ENCODE measurements around the gene DAAM2. TPM values are rescaled to one million over a fixed set of nuclear protein-coding genes. Genes with fewer than 3 reads are reported as not detected.

The DAAM2 gene
- total and polyA plus RNA-seq, 4 experiments from 2014 or later = not detected

DNA sequence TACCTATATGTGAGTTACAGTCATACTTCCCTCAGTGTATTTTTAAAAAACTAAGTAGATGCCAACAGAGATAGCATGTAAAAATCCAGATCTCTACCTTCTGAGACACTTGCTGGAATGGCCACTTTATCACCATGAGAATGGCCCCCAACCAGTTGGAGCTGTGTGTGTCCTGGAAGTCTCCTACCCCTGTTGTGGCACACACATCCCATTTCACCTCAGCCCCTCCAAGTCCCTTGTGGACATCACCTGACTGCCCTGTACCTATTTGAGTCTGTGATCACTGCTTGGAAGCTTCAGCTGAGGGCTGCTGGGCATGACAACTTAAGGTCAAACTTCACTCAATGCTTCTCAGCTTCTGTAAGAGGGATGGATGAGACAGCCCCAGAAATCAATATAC lies 118.0 kb downstream of the DAAM2 start:
- H3K4me3 Mint-ChIP-seq = no peak overlapping the region
- DNase-seq = no peak
- Histone ChIP-seq H3K9me3 (ENCODE audit: control insufficient read depth in 1 of 2, low read length in 2 of 2) (no peaks in the 10 kb centered on the region), H3K4me1 (ENCODE audit: insufficient read depth, low read length) (no peaks in the 10 kb centered on the region), H3K36me3 (ENCODE audit: insufficient read depth, low read length) (no peaks in the 10 kb centered on the region), H3K27ac (ENCODE audit: low read depth, low read length) (no peak overlapping the region), H3K4me3 (ENCODE audit: low read length in 2 of 2) (no peak overlapping the region), H3K27me3 (ENCODE audit: insufficient read depth, low read length) (no peaks in the 10 kb centered on the region)
- intact Hi-C loops (cut with micrococcal nuclease) = no loop called here
- H3K27me3 Mint-ChIP-seq = peaks cover 0 to 1% of the 10 kb centered on the region in 2 donors
- H3K27ac Mint-ChIP-seq = no peak overlapping the region
- ChIA-PET CTCF (ENCODE audit: partially characterized antibody) (no interaction called here), POLR2A (ENCODE audit: partially characterized antibody) (no interaction called here)
- H3K9me3 Mint-ChIP-seq = peaks cover 0 to 3% (median 0%) of the 10 kb centered on the region in 8 donors
- no peaks in the 10 kb centered on the region for H3K36me3 Mint-ChIP-seq
- no peaks in the 10 kb centered on the region for H3K4me1 Mint-ChIP-seq

DNA sequence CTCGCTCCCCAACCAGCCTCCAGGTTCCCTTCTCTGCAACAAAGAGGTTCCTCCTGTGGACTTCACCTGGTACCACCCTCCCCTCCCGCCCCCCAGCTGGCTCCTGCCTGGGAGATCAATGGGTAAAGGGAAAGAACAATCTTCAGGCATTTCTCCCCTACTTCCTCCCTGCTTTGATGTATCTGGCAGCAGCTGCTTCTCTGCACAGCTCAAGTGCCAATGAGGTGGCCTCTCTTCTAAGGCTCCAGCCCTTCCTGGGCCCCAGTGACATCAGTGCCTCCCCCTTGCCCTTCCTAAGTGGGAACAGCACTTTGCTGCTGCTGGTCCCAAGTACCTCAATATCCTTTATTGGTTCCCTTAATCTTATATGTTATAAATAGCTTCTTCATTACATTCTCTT lies 118.6 kb downstream of the DAAM2 start:
- Mint-ChIP-seq H3K27me3 (peaks cover 0 to 1% of the 10 kb centered on the region in 2 donors), H3K36me3 (no peaks in the 10 kb centered on the region), H3K9me3 (peaks cover 0 to 3% (median 0%) of the 10 kb centered on the region in 8 donors), H3K27ac (no peak overlapping the region), H3K4me1 (no peaks in the 10 kb centered on the region), H3K4me3 (no peak overlapping the region)
- POLR2A ChIA-PET (ENCODE audit: partially characterized antibody) = no interaction called here
- CTCF ChIA-PET (ENCODE audit: partially characterized antibody) = no interaction called here
- Histone ChIP-seq H3K4me3 (ENCODE audit: low read length in 2 of 2) (no peak overlapping the region), H3K27ac (ENCODE audit: low read depth, low read length) (no peak overlapping the region), H3K27me3 (ENCODE audit: insufficient read depth, low read length) (no peaks in the 10 kb centered on the region), H3K36me3 (ENCODE audit: insufficient read depth, low read length) (no peaks in the 10 kb centered on the region), H3K4me1 (ENCODE audit: insufficient read depth, low read length) (no peaks in the 10 kb centered on the region), H3K9me3 (ENCODE audit: control insufficient read depth in 1 of 2, low read length in 2 of 2) (no peaks in the 10 kb centered on the region)
- intact Hi-C loops (cut with micrococcal nuclease) = no loop called here
- no peak for DNase-seq

DNA sequence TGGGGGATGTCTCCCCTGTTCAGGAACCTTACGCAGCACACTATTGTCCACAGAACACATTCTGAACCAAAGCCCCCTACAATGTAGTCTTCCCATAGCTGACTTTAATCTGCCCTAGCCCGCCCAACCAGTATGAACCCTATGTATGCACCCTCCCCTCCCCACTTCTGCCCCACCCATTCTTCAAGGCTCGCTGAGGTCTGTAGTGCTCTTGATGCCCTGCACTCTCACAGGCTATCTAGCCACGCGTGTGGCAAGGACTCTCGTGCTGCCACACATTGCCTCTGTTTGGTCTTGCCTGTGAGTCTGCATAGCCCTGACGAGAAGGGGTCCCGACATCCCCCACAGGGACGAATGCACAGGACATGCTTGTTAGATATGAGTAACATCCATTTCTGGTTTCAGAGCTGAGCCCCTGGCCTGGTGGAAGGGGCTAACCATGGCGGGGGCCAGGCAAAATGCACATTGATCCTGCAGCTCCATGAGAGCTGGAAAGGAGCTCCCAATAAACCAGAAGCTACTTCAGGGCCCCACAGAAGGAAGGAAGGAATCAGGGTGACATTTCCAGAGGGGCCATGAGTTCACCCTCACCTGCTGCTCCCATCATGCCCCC lies 119.4 kb downstream of the DAAM2 start:
- peaks cover 0 to 1% of the 10 kb centered on the region in 2 donors for H3K27me3 Mint-ChIP-seq
- no peaks in the 10 kb centered on the region for H3K4me1 Mint-ChIP-seq
- H3K4me3 Mint-ChIP-seq = no peak overlapping the region
- ChIA-PET CTCF (ENCODE audit: partially characterized antibody) (no interaction called here), POLR2A (ENCODE audit: partially characterized antibody) (no interaction called here)
- DNase-seq = no peak
- intact Hi-C loops (cut with micrococcal nuclease) = no loop called here
- H3K36me3 Mint-ChIP-seq = no peaks in the 10 kb centered on the region
- H3K9me3 ChIP-seq (ENCODE audit: control insufficient read depth in 1 of 2, low read length in 2 of 2) = no peaks in the 10 kb centered on the region
- H3K27me3 ChIP-seq (ENCODE audit: insufficient read depth, low read length) = no peaks in the 10 kb centered on the region
- no peaks in the 10 kb centered on the region for H3K4me1 ChIP-seq (ENCODE audit: insufficient read depth, low read length)
- H3K36me3 ChIP-seq (ENCODE audit: insufficient read depth, low read length) = no peaks in the 10 kb centered on the region
- H3K27ac ChIP-seq (ENCODE audit: low read depth, low read length) = no peak overlapping the region
- no peak overlapping the region for H3K27ac Mint-ChIP-seq
- H3K4me3 ChIP-seq (ENCODE audit: low read length in 2 of 2) = no peak overlapping the region
- peaks cover 0 to 3% (median 0%) of the 10 kb centered on the region in 8 donors for H3K9me3 Mint-ChIP-seq

DNA sequence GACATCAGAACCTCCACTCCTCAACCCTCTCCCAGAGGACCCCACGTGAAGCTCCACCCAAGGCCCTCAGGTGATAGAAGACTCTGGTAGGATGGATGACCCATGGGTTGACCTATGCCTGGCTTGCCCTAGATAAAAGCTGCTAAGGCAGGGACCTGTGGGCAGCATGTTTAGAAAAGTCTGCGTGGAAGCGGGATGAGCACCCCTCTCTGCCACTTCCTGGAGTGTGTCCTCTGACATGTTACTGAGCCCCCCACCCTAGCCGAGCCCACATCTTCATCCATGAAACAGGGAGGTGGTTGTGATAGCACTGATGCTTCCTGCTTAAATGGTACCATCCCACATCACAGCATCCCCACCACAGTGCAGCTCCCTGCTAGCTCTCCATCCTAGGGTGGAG lies 120.3 kb downstream of the DAAM2 start:
- Mint-ChIP-seq H3K4me1 (no peaks in the 10 kb centered on the region), H3K36me3 (no peaks in the 10 kb centered on the region), H3K4me3 (no peak overlapping the region), H3K9me3 (peaks cover 0 to 3% (median 0%) of the 10 kb centered on the region in 8 donors), H3K27me3 (peaks cover 0 to 1% of the 10 kb centered on the region in 2 donors), H3K27ac (no peak overlapping the region)
- DNase-seq = no peak
- Histone ChIP-seq H3K27ac (ENCODE audit: low read depth, low read length) (no peak overlapping the region), H3K9me3 (ENCODE audit: control insufficient read depth in 1 of 2, low read length in 2 of 2) (no peaks in the 10 kb centered on the region), H3K4me1 (ENCODE audit: insufficient read depth, low read length) (no peaks in the 10 kb centered on the region), H3K4me3 (ENCODE audit: low read length in 2 of 2) (no peak overlapping the region), H3K36me3 (ENCODE audit: insufficient read depth, low read length) (no peaks in the 10 kb centered on the region), H3K27me3 (ENCODE audit: insufficient read depth, low read length) (no peaks in the 10 kb centered on the region)
- ChIA-PET CTCF (ENCODE audit: partially characterized antibody) (no interaction called here), POLR2A (ENCODE audit: partially characterized antibody) (no interaction called here)
- intact Hi-C loops (cut with micrococcal nuclease) = no loop called here

DNA sequence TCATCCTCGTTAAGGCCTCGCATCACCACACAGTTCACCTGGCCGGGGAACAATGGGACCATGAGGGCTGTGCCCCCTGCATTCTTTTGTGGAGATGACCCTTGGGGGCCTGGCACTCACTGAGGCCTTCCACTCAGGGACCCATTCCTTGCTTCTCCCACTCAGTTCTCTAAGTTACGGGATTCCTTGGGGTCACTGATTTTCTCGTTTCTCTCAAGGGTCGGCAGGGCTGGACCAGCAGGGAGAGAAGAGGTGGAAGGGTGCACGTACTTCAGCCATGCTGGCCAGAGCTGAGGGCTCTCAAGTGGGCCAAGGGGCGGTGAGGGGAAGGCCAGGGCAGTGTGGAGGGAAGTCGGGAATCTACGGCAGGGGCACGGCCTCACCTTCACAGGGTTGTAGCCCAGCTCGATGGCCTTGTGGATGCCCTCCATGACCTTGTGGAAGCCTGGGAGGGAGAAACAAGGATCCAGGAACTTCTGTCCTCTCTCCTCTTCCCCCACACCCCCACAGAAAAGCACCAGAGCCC lies 121.3 kb downstream of the DAAM2 start:
- Mint-ChIP-seq H3K27ac (no peak overlapping the region), H3K4me1 (no peaks in the 10 kb centered on the region), H3K27me3 (peaks cover 0 to 1% of the 10 kb centered on the region in 2 donors), H3K4me3 (no peak overlapping the region), H3K36me3 (no peaks in the 10 kb centered on the region), H3K9me3 (peaks cover 0 to 3% (median 0%) of the 10 kb centered on the region in 8 donors)
- H3K9me3 ChIP-seq (ENCODE audit: control insufficient read depth in 1 of 2, low read length in 2 of 2) = no peaks in the 10 kb centered on the region
- no peaks in the 10 kb centered on the region for H3K36me3 ChIP-seq (ENCODE audit: insufficient read depth, low read length)
- POLR2A ChIA-PET (ENCODE audit: partially characterized antibody) = no interaction called here
- no peaks in the 10 kb centered on the region for H3K27me3 ChIP-seq (ENCODE audit: insufficient read depth, low read length)
- intact Hi-C loops (cut with micrococcal nuclease) = no loop called here
- no peak for DNase-seq
- H3K4me1 ChIP-seq (ENCODE audit: insufficient read depth, low read length) = no peaks in the 10 kb centered on the region
- H3K4me3 ChIP-seq (ENCODE audit: low read length in 2 of 2) = no peak overlapping the region
- H3K27ac ChIP-seq (ENCODE audit: low read depth, low read length) = no peak overlapping the region
- CTCF ChIA-PET (ENCODE audit: partially characterized antibody) = no interaction called here

DNA sequence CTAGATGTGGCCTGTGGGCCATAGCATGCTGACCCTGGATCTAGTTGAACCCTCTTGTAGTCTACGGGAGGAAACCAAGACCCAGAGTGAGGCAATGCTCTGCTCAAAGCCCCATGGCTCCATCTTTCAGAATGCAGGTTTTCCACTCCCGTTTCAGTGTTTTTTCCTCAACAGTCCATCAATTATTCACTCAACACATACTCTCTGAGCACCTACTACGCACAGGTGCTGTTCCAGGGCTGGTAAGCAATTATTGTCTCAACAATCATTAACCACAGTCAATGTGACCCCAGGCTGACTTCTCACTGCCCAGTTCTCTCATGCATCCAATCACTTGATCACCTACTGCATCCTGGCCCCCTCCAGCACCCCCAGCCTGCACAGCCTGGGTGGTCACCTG lies 122.1 kb downstream of the DAAM2 start:
- Mint-ChIP-seq H3K4me1 (no peaks in the 10 kb centered on the region), H3K36me3 (no peaks in the 10 kb centered on the region), H3K9me3 (peaks cover 0 to 3% (median 0%) of the 10 kb centered on the region in 8 donors), H3K27ac (no peak overlapping the region), H3K27me3 (peaks cover 0 to 1% of the 10 kb centered on the region in 2 donors), H3K4me3 (no peak overlapping the region)
- no peak overlapping the region for H3K27ac ChIP-seq (ENCODE audit: low read depth, low read length)
- no peaks in the 10 kb centered on the region for H3K27me3 ChIP-seq (ENCODE audit: insufficient read depth, low read length)
- POLR2A ChIA-PET (ENCODE audit: partially characterized antibody) = no interaction called here
- H3K36me3 ChIP-seq (ENCODE audit: insufficient read depth, low read length) = no peaks in the 10 kb centered on the region
- no peaks in the 10 kb centered on the region for H3K9me3 ChIP-seq (ENCODE audit: control insufficient read depth in 1 of 2, low read length in 2 of 2)
- intact Hi-C loops (cut with micrococcal nuclease) = no loop called here
- CTCF ChIA-PET (ENCODE audit: partially characterized antibody) = no interaction called here
- DNase-seq = no peak
- no peaks in the 10 kb centered on the region for H3K4me1 ChIP-seq (ENCODE audit: insufficient read depth, low read length)
- H3K4me3 ChIP-seq (ENCODE audit: low read length in 2 of 2) = no peak overlapping the region

DNA sequence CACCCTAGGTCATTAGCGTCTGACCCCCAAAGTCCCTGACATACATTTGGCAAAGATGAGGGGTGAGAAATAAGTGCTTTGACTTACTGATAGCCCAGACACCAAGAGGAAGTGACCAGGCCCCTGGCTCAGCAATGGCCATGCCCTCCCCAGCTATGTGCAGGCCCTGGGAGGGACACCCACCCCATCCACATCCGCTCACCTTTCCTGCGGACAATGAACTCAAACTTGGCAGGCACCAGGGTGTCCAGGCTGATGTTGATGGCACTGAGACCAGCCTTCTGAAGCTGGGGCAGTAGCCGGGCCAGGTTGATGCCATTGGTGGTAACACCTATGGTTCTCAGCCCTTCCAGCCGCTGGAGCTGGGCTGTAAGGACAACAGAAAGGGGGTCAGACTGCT lies 123.7 kb downstream of the DAAM2 start:
- no peak overlapping the region for H3K4me3 Mint-ChIP-seq
- Histone ChIP-seq H3K4me1 (ENCODE audit: insufficient read depth, low read length) (no peaks in the 10 kb centered on the region), H3K4me3 (ENCODE audit: low read length in 2 of 2) (no peak overlapping the region), H3K9me3 (ENCODE audit: control insufficient read depth in 1 of 2, low read length in 2 of 2) (no peaks in the 10 kb centered on the region), H3K27me3 (ENCODE audit: insufficient read depth, low read length) (no peaks in the 10 kb centered on the region), H3K27ac (ENCODE audit: low read depth, low read length) (no peak overlapping the region), H3K36me3 (ENCODE audit: insufficient read depth, low read length) (no peaks in the 10 kb centered on the region)
- intact Hi-C loops (cut with micrococcal nuclease) = no loop called here
- POLR2A ChIA-PET (ENCODE audit: partially characterized antibody) = no interaction called here
- H3K36me3 Mint-ChIP-seq = no peaks in the 10 kb centered on the region
- H3K4me1 Mint-ChIP-seq = no peaks in the 10 kb centered on the region
- no peak for DNase-seq
- CTCF ChIA-PET (ENCODE audit: partially characterized antibody) = interaction anchor here (1.0 kb wide), 1 partner anchor 50 kb away, joined by 4 read pairs; no protein-coding TSS in a partner anchor
- H3K27ac Mint-ChIP-seq = no peak overlapping the region
- H3K27me3 Mint-ChIP-seq = peaks cover 0 to 1% of the 10 kb centered on the region in 2 donors
- H3K9me3 Mint-ChIP-seq = peaks cover 0 to 3% (median 0%) of the 10 kb centered on the region in 8 donors

All from CD4-positive, alpha-beta memory T cell (primary cell).